T-helper 22 cell (primary cell): ENCODE measurements around the gene GLDC.
"Not testable (repeated sequence)": the region's sequence is repeated elsewhere in the genome, so short reads cannot be mapped to it uniquely, and the experiment has no call there.

ENCODE experiments used
- DNase-seq: peaks from one replicate; pipeline ENCODE4 v3.0.0-alpha.2; 2020; ENCODE audit warnings: low read depth

GLDC gene

DNA sequence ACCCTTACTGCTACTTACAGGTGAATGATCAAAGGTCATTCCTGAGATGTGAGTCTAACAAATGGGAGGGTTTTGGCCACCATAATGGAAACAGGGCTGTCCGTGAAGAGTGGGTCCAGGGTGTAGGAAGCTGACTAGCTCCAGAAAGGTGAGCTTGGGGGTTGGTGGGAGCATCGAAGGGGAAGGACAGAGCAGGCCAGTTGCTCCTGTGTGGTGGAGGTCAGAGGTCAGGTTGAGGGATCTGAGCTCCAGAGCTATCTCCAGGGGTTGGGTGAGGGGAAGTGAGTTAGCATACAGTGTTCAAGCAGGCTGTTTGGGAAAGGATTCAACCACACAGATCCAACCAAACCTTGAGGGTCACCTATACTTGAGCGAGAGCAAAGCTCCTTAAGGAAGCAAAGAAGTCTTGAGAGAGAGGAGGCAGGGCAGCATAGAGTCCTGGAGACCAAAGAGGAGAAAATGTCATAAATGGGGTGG is 18.7 kb upstream of the GLDC start:
- DNase-seq, result no peak

DNA sequence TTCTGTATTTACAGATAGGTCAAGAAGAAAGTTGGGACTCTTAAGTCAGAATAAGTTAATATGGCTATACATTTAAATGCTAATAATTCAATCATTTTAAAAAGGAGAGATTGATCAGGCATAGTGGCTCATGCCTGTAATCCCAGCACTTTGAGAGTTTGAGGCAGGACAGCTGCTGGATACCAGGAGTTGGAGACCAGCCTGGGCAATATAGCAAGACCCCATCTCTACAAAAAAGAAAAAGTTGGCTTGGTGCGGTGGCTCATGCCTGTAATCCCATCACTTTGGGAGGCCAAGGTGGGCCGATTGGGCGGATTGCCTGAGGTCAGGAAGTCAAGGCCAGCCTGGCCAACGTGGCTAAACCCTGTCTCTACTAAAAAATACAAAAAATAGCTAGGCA is 15.0 kb upstream of the GLDC start:
- no peak for DNase-seq

DNA sequence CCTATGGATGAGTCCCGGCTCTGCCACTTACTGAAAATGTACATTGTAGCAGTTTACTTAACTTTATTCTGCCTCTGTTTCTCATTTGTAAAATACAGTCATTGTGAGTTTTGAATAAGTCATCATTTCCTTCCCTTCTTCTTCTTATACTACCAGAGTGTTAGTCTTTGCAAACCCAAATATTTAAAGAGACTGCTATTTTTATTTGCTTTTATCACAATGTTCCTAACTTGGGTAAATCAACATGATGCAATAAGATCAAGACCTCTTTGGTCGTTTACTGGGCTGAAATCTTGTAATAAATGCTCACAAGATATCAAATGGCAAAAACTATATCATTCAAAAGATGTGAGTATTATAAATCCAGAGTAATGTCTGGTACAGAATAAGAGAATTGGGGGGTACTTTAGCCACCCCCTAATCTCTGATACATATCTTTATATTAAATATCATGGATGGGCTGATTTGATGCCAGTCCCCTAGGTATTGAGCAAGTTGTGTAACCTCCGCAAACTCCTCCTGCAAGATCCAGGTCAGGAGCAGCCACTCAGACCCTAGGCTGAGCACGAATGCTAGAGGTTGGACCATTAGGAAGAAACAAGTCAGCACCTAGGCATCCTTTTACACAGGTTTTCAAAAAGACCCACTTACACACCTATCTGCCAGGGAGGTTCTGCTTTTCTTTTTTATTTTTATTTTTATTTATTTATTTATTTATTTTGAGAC is 13.3 kb upstream of the GLDC start:
- no peak for DNase-seq

DNA sequence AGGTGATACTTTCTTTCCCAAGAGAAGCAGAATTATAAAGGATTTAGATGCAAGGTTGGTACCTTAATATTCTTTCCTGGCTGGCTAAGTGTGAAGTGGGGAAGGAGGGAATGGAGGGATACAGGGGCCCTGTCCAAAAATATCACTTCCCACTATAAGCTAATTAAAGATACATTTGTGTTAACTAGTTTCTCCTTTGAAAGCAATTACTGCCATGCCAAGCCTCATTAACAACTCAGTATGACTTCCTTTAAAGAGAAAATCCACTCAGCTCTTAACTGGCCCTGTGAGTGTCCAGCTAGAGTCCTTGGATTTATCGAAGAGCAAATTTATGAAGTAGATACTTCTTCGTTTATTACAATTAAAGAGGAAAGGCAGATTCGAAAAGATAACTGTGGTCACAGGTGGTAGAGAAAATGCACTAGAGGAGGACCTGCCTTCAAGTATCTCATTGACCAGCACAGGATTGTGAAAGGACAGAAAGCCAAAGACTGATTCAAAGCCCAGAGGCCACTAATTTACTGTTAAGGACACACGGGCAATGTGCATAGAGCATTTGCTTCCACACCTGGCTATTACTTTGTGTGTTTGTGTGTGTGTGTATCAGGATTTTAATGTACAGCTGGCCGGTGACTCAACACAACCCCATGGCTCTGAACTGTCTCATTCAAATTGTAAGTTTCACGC is 11.2 kb upstream of the GLDC start:
- no peak for DNase-seq

DNA sequence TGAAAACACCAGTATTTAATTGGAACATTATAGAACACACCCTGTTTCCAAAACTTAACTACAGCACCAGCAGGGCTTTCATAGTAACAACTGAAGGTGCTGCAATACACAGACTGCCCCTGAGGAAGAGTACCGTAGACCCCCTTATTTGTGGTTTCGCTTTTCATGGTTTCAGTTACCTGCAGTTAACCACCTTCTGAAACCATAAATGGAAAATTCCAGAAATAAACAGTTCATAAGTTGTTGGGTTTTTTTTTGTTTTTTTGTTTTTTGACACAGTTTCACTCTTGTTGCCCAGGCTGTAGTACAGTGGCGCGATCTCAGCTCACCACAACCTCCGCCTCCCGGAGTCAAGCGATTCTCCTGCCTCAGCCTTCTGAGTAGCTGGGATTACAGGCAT is 9.5 kb upstream of the GLDC start:
- no peak for DNase-seq

DNA sequence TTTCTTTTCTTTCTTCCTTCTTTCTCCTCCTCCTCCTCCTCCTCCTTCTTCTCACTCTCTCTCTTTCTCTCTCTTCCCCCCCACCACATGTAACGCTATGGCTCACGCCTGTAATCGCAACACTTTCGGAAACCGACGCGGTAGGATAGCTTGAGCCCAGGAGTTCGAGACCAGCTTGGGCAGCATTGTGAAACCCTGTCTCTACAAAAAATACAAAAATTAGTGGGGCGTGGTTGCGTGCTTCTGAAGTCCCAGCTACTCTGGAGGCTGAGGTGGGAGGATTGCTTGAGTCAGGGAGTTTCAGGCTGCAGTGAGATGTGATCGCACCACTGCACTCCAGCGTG is 736 bp upstream of the GLDC start:
- no peak for DNase-seq

DNA sequence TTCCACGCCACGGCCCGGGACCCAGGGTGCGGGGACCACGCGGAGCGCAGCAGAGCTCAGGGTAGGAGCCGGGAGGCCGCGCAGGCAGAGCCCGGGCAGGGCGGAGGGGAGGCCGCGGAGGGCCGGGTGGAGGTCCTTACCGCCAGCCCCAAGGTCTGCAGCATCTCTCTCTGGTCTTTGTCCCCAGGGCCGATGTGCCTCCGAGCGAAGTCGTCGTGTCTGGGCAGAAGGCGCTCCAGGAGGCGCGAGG is 499 bp downstream of the GLDC start:
- not testable (repeated sequence) for DNase-seq

DNA sequence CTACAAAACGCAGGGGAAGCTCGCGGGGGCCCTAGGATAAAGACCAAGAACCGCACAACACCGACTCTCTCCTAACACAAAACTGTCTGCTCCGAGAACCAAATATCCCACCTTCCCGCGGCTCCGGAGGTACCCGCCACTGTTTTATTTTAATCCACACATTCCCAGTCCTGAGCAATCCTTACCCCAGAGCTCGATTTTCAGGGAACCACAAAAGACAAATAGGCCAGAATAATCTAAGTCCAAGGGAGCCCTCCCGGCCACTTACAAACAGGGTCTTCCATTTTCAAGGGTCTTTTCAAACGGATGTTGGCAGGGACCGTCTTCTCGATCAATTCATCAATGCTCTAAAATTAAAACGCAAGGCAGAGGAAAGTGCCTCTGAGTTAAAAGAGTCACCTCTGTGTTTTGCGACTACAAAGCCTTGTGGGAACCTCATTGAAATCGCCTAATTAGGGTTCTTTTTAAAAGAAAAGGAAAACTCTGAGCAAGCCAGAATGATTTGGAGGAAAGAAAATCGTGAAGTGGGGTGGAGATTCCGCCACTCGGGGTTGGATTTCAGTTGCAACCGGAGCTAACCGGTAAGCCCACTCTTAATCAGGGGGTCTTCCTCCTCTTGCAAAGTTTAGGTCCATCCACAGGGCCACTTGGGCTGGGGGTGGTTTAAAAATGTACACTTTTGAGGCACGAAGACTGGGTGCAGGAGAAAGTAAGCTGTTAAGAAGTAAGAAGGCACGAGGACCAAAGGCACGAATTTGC is 1.0 kb downstream of the GLDC start:
- DNase-seq, result no peak

DNA sequence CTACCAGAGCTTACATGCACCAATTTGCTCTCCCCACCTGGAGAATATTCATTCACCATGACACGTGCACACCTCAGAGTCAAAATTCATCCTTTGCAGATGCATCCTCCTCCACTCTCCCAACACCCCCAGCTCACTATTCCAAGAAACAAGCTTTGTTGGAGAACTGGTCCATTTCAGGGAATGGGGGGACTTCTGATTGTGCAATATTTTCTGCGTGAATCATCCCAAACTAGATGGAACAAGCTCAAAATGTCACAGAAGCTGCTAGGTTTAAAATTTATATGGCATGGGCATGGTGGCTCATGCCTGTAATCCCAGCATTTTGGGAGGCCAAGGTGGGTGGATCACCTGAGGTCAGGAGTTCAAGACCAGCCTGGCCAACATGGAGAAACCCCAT is 3.6 kb downstream of the GLDC start:
- DNase-seq, result no peak

DNA sequence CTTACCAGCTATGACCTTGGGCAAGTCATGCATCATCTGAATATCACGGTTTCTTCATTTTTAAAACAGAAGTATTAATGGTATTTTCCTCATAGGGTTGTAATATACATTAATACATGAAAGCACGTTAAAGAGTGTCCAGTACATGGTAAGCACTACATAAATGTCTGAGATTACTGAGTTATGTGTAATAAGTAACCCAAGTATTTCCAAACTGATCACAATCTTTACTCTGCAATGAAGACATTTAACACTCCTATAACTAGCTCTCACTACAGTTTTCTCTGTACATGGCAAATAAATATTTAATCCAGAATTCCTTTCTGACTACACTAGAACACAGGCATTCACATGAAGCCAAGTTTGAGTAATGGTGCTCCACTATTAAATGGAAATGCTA is 4.0 kb downstream of the GLDC start:
- DNase-seq, result no peak

DNA sequence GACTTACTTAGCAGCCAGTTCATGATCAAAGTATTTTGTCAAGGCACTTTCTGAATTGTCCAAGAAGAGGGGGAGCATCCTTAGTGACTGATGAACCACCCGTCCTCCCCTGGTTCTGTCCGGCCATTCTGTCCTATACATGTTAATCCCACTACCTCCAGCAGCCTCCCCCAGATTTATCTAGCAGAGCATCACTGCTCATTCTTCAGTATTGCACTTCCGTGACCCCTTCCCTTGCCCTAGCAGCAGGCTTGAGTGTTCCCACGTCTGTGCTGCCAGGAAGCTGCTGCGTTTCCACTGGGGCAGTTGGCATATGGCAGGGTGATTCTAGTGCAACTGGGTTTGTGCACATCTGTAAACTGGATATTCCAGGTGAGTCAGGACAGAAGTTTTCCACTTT is 4.5 kb downstream of the GLDC start:
- DNase-seq, result no peak

DNA sequence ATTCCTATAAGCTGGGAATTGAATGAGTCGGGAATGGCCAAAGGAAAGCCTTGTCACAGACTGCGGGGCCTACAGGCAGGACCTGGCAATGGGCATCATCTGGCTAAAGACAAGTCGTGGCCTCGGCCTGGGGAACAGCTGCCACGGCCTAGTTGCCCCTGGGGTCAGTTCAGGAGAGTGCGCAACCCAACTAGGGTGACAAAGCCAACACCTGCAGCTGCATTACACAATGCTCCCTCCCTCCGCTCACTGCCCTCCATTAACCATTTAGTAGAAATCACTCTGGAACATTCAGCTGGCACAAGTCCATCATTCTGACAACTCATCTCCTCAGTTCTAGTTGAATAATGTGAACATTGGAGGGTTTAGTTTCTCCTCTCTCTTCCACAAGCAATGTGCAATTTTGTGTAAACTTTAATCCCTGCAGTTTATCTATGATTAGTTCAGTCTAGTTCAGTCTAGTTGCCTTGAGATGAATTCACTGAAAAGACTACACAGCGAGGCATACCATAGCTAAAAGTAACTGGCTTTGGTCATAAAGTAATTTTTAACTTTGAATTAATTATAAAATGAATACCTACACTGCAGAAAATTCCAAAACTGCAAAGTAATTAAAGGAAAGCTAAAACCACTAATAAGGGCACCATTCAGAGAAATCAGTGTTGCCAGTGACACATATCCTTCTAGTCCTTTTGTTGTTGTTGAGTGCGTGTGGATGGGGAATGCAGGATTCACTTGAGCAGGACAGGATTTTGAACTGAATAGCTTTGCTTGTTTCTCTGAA is 5.1 kb downstream of the GLDC start:
- DNase-seq, result no peak

DNA sequence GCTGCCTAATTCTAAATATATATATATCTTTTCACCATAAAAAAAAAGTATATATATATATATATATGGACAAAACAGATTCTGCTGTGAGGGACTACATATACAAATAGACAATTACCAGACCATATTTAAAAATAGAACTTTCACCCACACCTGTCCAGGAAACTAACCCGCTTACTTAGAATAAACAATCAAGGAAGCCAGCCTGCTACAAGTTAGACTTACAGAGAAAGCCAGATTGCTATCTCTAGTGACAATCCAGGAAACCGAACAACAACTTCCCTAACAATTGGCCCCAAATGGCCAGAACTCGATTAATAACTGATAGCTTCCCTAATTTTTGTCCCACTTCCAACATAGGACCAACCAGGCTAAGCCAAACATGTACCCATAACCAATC is 5.9 kb downstream of the GLDC start:
- DNase-seq, result no peak

DNA sequence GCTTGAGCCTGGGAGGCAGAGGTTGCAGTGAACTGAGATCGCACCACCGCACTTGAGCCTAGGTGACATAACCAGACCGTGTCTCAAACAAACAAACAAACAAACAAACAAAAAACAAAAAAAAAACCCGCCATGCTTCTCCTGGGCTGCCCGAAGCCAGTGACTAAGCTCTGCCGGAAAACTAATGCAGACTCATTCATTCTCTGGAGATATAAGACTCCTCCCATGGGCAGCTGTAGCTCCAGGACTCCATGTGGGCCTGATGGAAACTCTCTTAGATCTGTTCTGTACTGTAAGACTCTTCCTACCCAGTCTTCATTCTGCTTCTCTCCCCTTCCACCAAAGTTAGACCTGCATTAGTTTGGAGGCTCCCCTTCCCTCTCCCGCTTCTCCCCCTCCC is 11.1 kb downstream of the GLDC start:
- DNase-seq, result no peak

DNA sequence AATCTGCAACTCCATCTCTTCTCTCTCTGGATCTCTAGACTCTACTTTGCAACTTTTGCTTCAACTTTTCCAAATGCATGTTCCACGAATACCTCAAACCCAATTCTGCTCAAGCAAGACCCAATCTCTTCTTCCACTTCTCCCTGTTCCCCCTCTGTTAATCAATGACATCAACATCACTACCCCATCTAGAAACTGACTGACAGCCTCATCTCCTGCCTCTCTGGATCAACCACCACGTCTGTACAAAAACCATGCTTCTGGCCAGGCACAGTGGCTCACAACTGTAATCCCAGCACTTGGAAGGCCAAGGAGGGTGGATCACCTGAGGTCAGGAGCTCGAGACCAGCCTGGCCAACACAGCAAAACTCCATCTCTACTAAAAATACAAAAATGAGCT is 12.2 kb downstream of the GLDC start:
- DNase-seq, result no peak

DNA sequence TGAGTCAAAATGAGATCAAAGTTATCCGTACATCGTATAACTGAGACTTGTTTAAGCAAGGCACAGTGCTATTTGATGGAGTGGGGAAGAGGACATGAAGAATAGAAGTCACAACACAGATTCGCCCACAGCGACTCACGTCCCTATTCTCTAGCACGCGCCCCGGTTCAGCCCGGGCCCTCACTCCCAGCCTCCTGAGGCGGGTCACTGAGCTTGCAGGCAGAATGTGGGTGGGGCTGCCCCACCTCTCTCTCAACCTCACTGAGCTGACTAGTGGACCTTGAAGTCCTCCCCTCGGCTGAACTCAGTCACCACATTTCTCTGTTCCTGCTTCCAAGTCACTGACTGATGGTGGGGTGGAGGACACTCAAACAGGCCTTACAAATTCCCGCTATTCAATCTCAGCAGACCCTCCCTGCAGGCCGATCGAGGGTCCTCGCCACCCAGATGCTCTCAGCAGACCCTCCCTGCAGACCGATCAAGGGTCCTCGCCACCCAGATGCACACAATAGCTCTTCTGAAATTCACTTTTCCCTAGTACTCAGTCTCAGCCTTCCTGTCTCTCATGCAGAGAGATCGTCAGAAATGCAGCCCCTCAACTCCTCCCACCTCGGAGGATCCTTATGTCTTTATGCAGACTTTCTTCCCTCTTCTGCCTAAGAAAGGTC is 12.9 kb downstream of the GLDC start:
- DNase-seq, result no peak

DNA sequence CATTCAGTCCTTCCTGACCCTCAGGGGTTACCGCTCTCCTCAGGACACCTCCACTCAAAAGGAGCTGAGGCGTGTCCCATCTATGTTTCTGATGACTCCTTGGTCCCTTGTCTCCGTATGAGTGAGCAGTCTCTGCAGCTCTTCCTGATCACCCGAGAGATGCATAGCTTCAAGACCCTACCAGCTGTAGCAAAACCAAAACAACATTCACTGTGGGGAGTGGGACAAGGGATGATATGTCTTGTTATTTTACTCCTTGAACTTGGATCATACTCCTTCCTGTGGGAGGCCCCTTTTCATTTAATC is 14.4 kb downstream of the GLDC start:
- no peak for DNase-seq

DNA sequence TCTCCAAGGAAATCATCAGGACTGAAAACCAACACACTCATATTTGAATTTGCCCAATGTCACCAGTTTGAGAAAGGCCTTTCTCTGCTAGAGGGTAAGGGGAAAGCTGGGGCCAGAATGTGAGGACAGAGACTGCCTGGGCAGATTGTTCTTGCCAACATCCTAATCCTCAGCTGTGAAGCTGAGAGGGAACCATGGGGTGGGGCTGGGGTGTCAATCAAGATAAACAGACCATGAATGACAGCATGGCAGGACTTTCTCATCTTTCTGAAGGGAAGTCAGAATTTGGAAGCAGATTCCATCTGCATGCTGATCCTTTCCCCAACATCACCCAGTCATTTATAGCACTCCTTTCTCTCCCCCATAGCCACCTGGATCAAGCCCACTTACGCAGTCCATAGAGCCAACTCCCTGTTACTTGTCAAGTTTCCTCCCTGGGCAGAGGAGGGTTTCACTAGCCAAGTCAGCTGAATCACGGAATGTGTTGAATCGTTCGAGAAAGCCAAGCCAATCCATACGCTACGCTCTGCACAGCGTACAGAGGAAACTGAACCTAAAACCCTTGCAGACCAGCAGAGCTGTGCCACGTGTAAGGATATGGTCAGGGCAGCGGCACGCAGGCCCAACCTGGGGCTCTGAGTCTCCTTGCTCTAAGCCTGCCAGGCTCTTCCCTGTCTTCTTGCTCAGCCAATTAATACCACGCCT is 14.9 kb downstream of the GLDC start:
- no peak for DNase-seq

DNA sequence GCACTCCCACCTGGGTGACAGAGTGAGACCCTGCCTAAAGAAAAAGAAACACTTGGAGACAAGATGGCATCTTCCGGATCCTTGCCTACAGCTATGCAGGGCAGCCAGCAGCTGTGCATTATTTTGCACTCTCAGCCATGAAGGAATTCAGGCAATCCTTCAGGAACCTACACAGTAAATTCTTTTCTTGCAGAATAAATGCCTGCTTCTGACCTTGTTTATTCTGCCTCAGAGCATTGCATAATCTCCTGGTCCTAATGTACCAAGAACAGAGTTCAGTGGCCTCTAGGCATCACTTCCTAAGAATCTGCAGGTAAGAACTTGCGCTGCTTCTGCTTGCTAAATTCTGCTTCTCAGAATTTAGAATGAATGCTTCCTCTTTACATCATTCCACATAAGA is 16.8 kb downstream of the GLDC start:
- DNase-seq, result no peak

DNA sequence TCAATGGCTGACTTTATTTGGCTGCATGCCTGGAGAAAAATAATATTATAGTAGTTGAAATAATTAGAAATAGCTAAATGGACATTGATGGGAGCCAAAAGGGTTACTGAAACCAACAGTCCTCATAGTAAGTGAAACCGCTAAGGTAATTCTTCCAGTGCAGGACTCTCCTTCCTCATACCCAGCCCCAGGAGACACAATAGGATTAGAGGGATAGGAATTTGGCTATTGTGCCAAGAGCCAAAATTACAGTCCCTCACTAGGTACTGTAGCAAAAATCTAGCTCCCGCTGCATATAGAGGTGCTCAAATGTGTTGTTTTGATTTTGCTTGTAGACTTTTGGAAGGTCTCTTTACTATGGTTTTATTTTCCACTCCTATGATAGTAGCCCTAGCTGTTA is 20.2 kb downstream of the GLDC start:
- DNase-seq, result no peak

DNA sequence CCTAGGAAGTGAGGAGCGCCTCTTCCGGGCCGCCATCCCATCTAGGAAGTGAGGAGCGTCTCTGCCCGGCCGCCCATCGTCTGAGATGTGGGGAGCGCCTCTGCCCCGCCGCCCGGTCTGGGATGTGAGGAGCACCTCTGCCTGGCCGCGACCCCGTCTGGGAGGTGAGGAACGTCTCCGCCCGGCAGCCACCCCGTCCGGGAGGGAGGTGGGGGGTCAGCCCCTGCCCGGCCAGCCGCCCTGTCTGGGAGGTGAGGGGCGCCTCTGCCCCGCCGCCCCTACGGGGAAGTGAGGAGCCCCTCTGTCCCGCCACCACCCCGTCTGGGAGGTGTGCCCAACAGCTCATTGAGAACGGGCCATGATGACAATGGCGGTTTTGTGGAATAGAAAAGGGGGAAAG is 22.7 kb downstream of the GLDC start:
- not testable (repeated sequence) for DNase-seq

DNA sequence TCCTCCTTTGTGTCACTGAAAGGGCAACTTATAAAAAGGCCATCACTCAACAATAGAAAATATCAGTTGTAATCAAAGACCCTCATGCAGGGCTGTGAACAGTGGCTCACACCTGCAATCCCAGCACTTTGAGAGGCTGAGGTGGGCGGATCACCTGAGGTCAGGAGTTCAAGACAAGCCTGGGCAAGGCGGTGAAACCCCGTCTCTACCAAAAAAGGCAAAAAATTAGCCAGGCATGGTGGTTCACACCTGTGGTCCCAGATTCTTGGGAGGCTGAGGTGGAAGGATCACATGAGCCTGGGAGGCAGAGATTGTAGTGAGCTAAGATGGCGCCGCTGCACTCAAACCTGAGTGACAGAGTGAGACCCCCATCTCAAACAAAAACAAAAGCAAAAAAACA is 24.7 kb downstream of the GLDC start:
- no peak for DNase-seq
